GM12892 (cell line): ENCODE results near the gene SLC6A4. TPM values are rescaled to one million over a fixed set of nuclear protein-coding genes. Genes with fewer than 3 reads are reported as not detected.
A peak's percentile ranks its signal among the peaks of the same experiment; 100 is the strongest.

Source experiments
- DNase-seq: peaks from one replicate; pipeline ENCODE4 v3.0.0; 2011; ENCODE audit not compliant: insufficient read length
- FAIRE-seq: peaks from 2 replicates; lab custom pipeline; 2011; peaks lifted over from hg19 to GRCh38; lab: Jason Lieb, UNC
- POLR2A ChIP-seq: IDR thresholded peaks from 2 replicates; pipeline ENCODE4 v1.6.1; 2011; ENCODE audit warnings: low read depth, low read length, control low read depth
- POLR2AphosphoS5 ChIP-seq: IDR thresholded peaks from 2 replicates; pipeline ENCODE4 v1.6.1; 2011; ENCODE audit warnings: low read depth, low read length, control low read depth
- TAF1 ChIP-seq: IDR thresholded peaks from 2 replicates; pipeline ENCODE4 v1.6.1; 2011; ENCODE audit warnings: low read depth, mild to moderate bottlenecking, control low read depth, low read length, borderline replicate concordance
- polyA plus RNA-seq: library from polyadenylated mRNA; unstranded; fragments of >200 nt; gene quantifications from one replicate; pipeline ENCODE4 v1.2.1, GENCODE V29; 2012; ENCODE audit warnings: missing spikeins, inconsistent platforms; ENCODE audit not compliant: missing spikeins

The SLC6A4 gene
- polyA plus RNA-seq = 3.8 TPM

GRCh38 chr17:30235386-30236296 lies at the start of gene SLC6A4:
Gene SLC6A4 (minus strand): TSS chr17:30235697. CDS start chr17:30221958, 13,739 bp downstream.
- peak; percentile 64 for FAIRE-seq
- TF ChIP-seq TAF1 (no peak), POLR2AphosphoS5 (no peak), POLR2A (no peak)
- DNase-seq = peak; percentile 44

- TF ChIP-seq POLR2A (no peak), TAF1 (no peak), POLR2AphosphoS5 (no peak)
- FAIRE-seq = no peak
Observed at GRCh38 chr17:30279156-30279555, 43.7 kb upstream of the SLC6A4 start.

GRCh38 chr17:30278032-30278431 lies 42.5 kb upstream of the SLC6A4 start:
- DNase-seq (no peak), FAIRE-seq (peak; percentile 38)
- TF ChIP-seq POLR2AphosphoS5 (no peak), POLR2A (no peak), TAF1 (no peak)

More at GRCh38 chr17:30279156-30279555, 43.7 kb upstream of the SLC6A4 start:
- no peak for DNase-seq

- no peak for TF ChIP-seq POLR2AphosphoS5
- TF ChIP-seq POLR2A = no peak
- no peak for TF ChIP-seq TAF1
- FAIRE-seq (peak; percentile 9), DNase-seq (no peak)
Observed at GRCh38 chr17:30275911-30276310, 40.4 kb upstream of the SLC6A4 start.

- DNase-seq (no peak), FAIRE-seq (no peak)
- no peak for TF ChIP-seq POLR2A
- no peak for TF ChIP-seq POLR2AphosphoS5
- no peak for TF ChIP-seq TAF1
Observed at GRCh38 chr17:30274887-30275286, 39.4 kb upstream of the SLC6A4 start.

GRCh38 chr17:30273373-30273772 lies 37.9 kb upstream of the SLC6A4 start:
- FAIRE-seq (no peak), DNase-seq (no peak)
- TF ChIP-seq POLR2A (no peak), TAF1 (no peak), POLR2AphosphoS5 (no peak)

GRCh38 chr17:30271102-30271501 lies 35.6 kb upstream of the SLC6A4 start:
- TF ChIP-seq POLR2AphosphoS5 (no peak), TAF1 (no peak), POLR2A (no peak)
- DNase-seq = no peak
- FAIRE-seq = no peak

GRCh38 chr17:30267625-30268024 lies 32.1 kb upstream of the SLC6A4 start:
- DNase-seq (no peak), FAIRE-seq (no peak)
- TF ChIP-seq TAF1 = no peak
- no peak for TF ChIP-seq POLR2AphosphoS5
- TF ChIP-seq POLR2A = no peak

- FAIRE-seq (no peak), DNase-seq (no peak)
- TF ChIP-seq TAF1 (no peak), POLR2A (no peak), POLR2AphosphoS5 (no peak)
Observed at GRCh38 chr17:30263552-30264333, 28.2 kb upstream of the SLC6A4 start.

- FAIRE-seq = no peak
- DNase-seq = no peak
- TF ChIP-seq TAF1 = no peak
Observed at GRCh38 chr17:30256756-30257506, 21.4 kb upstream of the SLC6A4 start.

- no peak for TF ChIP-seq POLR2AphosphoS5
- TF ChIP-seq POLR2A = no peak
- TF ChIP-seq TAF1 = no peak
- DNase-seq = no peak
- no peak for FAIRE-seq
Observed at GRCh38 chr17:30254150-30254549, 18.7 kb upstream of the SLC6A4 start.
